ENCODE data around the gene ADCY6.

The ADCY6 gene

GRCh38 chr12:48793696-48794095 is 4.8 kb upstream of the ADCY6 start:
- TF ChIP-seq ZNF274 (IDR thresholded peaks at IDR 0.05; ENCODE audit: low read depth, low read length) (no peak), SUZ12 (IDR thresholded peaks at IDR 0.05; ENCODE audit: extremely low read depth, insufficient read depth, insufficient read length) (no peak), YY1 (IDR thresholded peaks at IDR 0.05; ENCODE audit: insufficient read depth, insufficient read length) (no peak)
- no peak for DNase-seq (ENCODE audit: low read depth, low spot score)
- Histone ChIP-seq H3K4me1 (ENCODE audit: insufficient read depth, insufficient read length) (peaks cover 16% of the 10 kb centered on the region), H3K9ac (ENCODE audit: insufficient read length, low read depth) (no peak overlapping the region), H3K36me3 (ENCODE audit: insufficient read depth, insufficient read length, low read length) (no peaks in the 10 kb centered on the region), H3K9me3 (ENCODE audit: insufficient read depth, low read length) (no peaks in the 10 kb centered on the region), H3K27me3 (ENCODE audit: insufficient read depth, insufficient read length) (no peaks in the 10 kb centered on the region), H3K4me3 (ENCODE audit: insufficient read length, low read depth) (no peak overlapping the region)

DNA sequence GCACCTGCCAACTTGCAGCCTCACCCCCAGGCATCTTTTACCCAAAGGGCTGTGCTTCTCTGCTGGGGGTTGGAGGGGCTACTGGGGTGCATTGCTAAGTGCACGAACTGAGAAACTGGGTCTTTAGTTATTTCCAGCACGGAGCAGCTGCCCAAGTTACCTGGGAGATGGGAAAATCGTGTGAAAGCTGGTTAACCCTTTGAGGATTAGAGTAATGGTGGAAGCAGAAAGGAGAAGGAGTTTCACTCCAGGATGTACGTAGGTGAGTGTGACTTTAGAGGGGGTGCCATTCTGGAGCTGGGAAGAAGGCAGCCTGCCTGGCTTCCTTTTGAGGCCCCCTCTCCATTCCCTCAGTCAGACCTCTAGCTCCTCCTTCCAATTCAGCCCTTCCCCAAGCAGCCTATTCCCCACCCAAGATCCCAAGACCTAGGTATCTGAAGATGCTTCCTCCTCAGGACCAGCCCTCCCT is 1.0 kb upstream of the ADCY6 start:
- Histone ChIP-seq H3K9ac (ENCODE audit: insufficient read length, low read depth) (peak overlapping the region; percentile 12), H3K9me3 (ENCODE audit: insufficient read depth, low read length) (no peaks in the 10 kb centered on the region), H3K4me1 (ENCODE audit: insufficient read depth, insufficient read length) (peaks cover 11% of the 10 kb centered on the region), H3K4me3 (ENCODE audit: insufficient read length, low read depth) (peak overlapping the region; percentile 86), H3K36me3 (ENCODE audit: insufficient read depth, insufficient read length, low read length) (no peaks in the 10 kb centered on the region), H3K27me3 (ENCODE audit: insufficient read depth, insufficient read length) (no peaks in the 10 kb centered on the region)
- no peak for DNase-seq (ENCODE audit: low read depth, low spot score)
- TF ChIP-seq YY1 (IDR thresholded peaks at IDR 0.05; ENCODE audit: insufficient read depth, insufficient read length) (no peak), ZNF274 (IDR thresholded peaks at IDR 0.05; ENCODE audit: low read depth, low read length) (no peak), SUZ12 (IDR thresholded peaks at IDR 0.05; ENCODE audit: extremely low read depth, insufficient read depth, insufficient read length) (no peak)

DNA sequence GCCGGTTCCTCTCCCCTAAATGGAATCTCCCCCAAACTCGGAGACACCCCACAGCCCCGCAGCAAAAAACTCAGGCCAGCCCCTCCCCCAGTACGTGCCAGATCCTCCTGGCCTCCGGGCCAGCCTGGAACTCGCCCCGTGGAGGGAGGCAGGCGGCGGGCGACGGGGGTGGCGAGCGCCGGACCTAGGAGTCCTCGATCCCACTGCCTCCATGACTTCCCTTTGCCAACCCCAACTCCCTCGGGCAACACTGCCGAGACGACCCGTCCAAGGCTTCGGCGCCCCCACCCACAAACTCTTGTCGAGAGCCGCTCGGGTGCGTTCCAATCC is 400 bp downstream of the ADCY6 start:
- Histone ChIP-seq H3K36me3 (ENCODE audit: insufficient read depth, insufficient read length, low read length) (no peaks in the 10 kb centered on the region), H3K4me1 (ENCODE audit: insufficient read depth, insufficient read length) (peaks cover 11% of the 10 kb centered on the region), H3K9ac (ENCODE audit: insufficient read length, low read depth) (peak overlapping the region; percentile 95), H3K9me3 (ENCODE audit: insufficient read depth, low read length) (no peaks in the 10 kb centered on the region), H3K27me3 (ENCODE audit: insufficient read depth, insufficient read length) (no peaks in the 10 kb centered on the region), H3K4me3 (ENCODE audit: insufficient read length, low read depth) (peak overlapping the region; percentile 86)
- no peak for DNase-seq (ENCODE audit: low read depth, low spot score)
- TF ChIP-seq SUZ12 (IDR thresholded peaks at IDR 0.05; ENCODE audit: extremely low read depth, insufficient read depth, insufficient read length) (no peak), ZNF274 (IDR thresholded peaks at IDR 0.05; ENCODE audit: low read depth, low read length) (no peak), YY1 (IDR thresholded peaks at IDR 0.05; ENCODE audit: insufficient read depth, insufficient read length) (no peak)

- no peaks in the 10 kb centered on the region for H3K27me3 ChIP-seq (ENCODE audit: insufficient read depth, insufficient read length)
- peaks cover 3% of the 10 kb centered on the region for H3K36me3 ChIP-seq (ENCODE audit: insufficient read depth, insufficient read length, low read length)
- H3K4me3 ChIP-seq (ENCODE audit: insufficient read length, low read depth), result peak overlapping the region; percentile 86
- no peak for TF ChIP-seq SUZ12 (IDR thresholded peaks at IDR 0.05; ENCODE audit: extremely low read depth, insufficient read depth, insufficient read length)
- no peak for TF ChIP-seq ZNF274 (IDR thresholded peaks at IDR 0.05; ENCODE audit: low read depth, low read length)
- TF ChIP-seq YY1 (IDR thresholded peaks at IDR 0.05; ENCODE audit: insufficient read depth, insufficient read length), result no peak
- H3K4me1 ChIP-seq (ENCODE audit: insufficient read depth, insufficient read length), result peaks cover 11% of the 10 kb centered on the region
- peak overlapping the region; percentile 95 for H3K9ac ChIP-seq (ENCODE audit: insufficient read length, low read depth)
- no peaks in the 10 kb centered on the region for H3K9me3 ChIP-seq (ENCODE audit: insufficient read depth, low read length)
- no peak for DNase-seq (ENCODE audit: low read depth, low spot score)
Measured at GRCh38 chr12:48787791-48788523, 932 bp downstream of the ADCY6 start.

- Histone ChIP-seq H3K4me3 (ENCODE audit: insufficient read length, low read depth) (no peak overlapping the region), H3K4me1 (ENCODE audit: insufficient read depth, insufficient read length) (peaks cover 15% of the 10 kb centered on the region)
- TF ChIP-seq SUZ12 (IDR thresholded peaks at IDR 0.05; ENCODE audit: extremely low read depth, insufficient read depth, insufficient read length) (no peak), YY1 (IDR thresholded peaks at IDR 0.05; ENCODE audit: insufficient read depth, insufficient read length) (no peak), ZNF274 (IDR thresholded peaks at IDR 0.05; ENCODE audit: low read depth, low read length) (no peak)
Measured at GRCh38 chr12:48786591-48787544, 2.0 kb downstream of the ADCY6 start.

DNA sequence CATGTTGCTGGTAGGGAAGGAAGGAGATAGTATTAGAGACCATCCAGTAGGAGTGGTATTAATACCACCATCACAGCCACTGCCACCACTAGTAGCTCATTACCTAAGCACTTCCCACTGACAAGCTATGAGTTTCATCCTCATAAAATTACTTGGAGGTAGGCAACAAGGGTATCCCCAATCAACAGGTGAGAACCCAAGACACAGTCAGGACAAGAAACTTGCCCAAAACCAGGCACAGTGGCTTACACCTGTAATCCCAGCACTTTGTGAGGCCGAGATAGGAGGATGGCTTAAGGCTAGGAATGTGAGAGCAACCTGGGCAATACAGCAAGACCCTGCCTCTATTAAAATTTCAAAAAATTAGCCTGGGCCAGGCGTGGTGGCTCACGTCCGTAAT is 5.5 kb downstream of the ADCY6 start:
- TF ChIP-seq YY1 (IDR thresholded peaks at IDR 0.05; ENCODE audit: insufficient read depth, insufficient read length) (no peak), SUZ12 (IDR thresholded peaks at IDR 0.05; ENCODE audit: extremely low read depth, insufficient read depth, insufficient read length) (no peak), ZNF274 (IDR thresholded peaks at IDR 0.05; ENCODE audit: low read depth, low read length) (no peak)
- Histone ChIP-seq H3K27me3 (ENCODE audit: insufficient read depth, insufficient read length) (no peaks in the 10 kb centered on the region), H3K9me3 (ENCODE audit: insufficient read depth, low read length) (no peaks in the 10 kb centered on the region), H3K4me1 (ENCODE audit: insufficient read depth, insufficient read length) (peaks cover 20% of the 10 kb centered on the region), H3K36me3 (ENCODE audit: insufficient read depth, insufficient read length, low read length) (peaks cover 20% of the 10 kb centered on the region), H3K4me3 (ENCODE audit: insufficient read length, low read depth) (no peak overlapping the region), H3K9ac (ENCODE audit: insufficient read length, low read depth) (no peak overlapping the region)
- no peak for DNase-seq (ENCODE audit: low read depth, low spot score)

More at GRCh38 chr12:48786591-48787544, 2.0 kb downstream of the ADCY6 start:
- Histone ChIP-seq H3K36me3 (ENCODE audit: insufficient read depth, insufficient read length, low read length) (peaks cover 12% of the 10 kb centered on the region), H3K27me3 (ENCODE audit: insufficient read depth, insufficient read length) (no peaks in the 10 kb centered on the region), H3K9ac (ENCODE audit: insufficient read length, low read depth) (no peak overlapping the region), H3K9me3 (ENCODE audit: insufficient read depth, low read length) (no peaks in the 10 kb centered on the region)
- DNase-seq (ENCODE audit: low read depth, low spot score), result no peak

Measured in NT2/D1 (cell line).